ENCODE measurements around the gene SEMA3C.
A peak's percentile ranks its signal among the peaks of the same experiment; 100 is the strongest.

Gene SEMA3C

DNA sequence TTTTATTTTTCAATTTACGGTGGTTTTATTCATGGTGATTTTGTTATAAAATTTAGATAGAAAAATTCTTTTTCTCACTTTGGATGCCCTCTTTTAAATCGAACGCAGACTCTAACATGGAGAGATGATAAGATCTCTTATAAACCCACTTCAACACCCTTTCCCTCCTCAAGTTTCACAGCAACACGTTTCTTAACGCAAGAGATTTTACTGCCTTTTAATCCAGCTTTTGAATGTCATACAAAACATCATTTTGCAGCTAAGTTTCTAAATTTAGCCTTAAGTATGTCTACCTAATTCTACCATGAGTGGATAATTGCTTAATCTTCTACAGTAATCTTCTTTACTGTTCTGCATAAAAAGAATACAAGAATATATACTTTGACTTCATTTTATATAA lies 70.0 kb downstream of the SEMA3C start:
- no peak for DNase-seq (ENCODE audit: low spot score)

GRCh38 chr7:80847895-80848294 lies 71.0 kb downstream of the SEMA3C start:
- DNase-seq (ENCODE audit: low spot score), result no peak

GRCh38 chr7:80847027-80847426 lies 71.8 kb downstream of the SEMA3C start:
- DNase-seq (ENCODE audit: low spot score), result no peak

DNA sequence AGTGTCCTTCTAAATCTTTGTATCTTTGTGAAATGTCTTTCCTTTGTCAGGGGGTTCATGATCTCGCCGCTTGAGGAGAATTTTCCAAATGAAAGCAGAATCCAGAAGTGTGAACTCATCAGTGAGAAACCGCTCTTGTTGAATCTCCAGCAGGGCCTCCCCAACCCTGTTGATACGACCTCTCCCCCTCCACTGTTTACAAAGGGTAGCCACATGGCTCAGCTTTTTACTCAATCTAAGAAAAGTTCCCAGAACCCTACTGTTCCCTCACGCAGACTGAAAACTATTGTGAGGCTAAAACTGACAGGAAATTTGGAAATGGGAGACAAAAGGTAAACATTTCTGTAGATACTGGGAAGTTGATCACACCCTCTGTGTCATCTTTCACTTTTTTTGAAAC lies 73.9 kb downstream of the SEMA3C start:
- DNase-seq (ENCODE audit: low spot score), result no peak

- DNase-seq (ENCODE audit: low spot score), result peak; percentile 32
These were observed 75.7 kb downstream of the SEMA3C start for GRCh38 chr7:80843018-80843677.

DNA sequence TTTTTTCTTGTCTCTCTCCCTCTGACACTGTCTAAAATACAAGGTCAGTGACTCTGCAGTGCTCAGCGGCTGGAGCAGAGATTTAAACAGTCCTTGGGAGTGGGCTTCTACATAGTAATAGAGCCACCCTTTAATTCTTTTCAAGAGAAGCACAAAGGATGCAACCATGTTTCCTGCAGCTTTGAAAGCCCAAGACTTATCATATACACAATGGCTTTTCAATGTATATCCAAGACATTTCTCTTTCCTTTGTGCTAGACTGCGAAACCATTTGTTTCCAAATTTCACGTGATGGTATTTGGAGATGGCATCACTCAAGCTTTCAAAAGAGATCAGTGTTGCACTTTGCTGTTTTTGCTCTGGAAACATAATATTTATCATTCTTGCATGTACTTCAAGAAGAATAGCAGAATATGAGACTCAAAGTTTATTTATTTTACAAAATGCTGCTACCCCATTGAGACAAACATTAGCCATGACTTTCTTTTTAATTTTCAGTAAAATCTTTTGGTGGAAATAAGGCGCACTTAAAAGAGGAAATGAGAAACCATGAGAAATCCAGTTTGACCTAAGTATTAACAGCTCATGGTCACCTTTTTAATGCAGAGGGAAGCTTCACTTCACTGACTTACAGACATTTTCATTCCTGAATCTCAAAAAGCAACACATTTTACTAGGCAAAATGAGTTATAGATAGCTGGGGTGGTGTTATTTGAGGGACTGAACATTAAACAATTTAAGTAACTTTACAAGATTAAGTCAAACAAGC lies 76.6 kb downstream of the SEMA3C start:
- no peak for DNase-seq (ENCODE audit: low spot score)

DNA sequence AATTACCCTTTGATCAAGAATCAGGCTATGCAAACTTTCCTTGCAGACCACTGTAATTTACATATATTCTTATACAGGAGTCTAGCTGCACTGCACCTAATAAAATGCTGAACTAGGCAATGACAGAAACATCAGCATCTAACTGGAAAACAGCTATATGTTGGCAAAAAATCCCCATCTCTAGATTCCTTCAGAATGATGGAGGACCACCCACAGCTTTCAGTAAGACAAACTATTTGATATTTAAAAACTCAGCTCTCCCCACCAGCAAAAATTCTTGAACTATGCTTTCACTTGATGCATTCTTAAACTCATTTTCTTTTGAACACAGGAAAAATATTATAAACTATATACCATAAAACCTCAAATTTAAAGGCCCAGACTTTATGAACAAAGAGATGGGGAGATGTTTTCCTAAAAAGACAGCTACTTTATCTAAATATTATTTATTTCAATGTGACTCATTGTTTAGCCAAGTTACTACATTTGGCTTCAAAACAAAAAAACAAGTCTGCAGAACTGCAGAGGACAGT lies 77.4 kb downstream of the SEMA3C start:
- no peak for DNase-seq (ENCODE audit: low spot score)

DNA sequence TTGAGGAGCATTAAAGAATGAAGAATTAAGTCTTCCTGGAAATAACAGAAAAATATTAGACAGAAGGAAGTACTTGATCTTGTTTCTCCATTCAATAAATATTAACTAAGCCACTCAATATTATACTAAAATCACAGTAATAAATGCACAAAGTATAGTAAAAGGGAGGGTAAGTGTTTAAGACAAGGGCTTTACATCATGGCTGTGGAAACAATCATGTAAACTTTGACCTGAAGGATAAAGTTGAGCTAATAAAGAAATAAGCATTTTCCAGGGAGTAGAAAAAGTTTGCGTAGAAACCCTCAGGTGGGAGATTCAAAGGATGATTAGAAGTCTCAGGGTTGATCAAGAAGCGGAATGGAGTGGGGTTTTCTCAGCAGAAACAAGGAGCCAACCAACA lies 78.2 kb downstream of the SEMA3C start:
- no peak for DNase-seq (ENCODE audit: low spot score)

GRCh38 chr7:80839855-80840254 lies 79.0 kb downstream of the SEMA3C start:
- no peak for DNase-seq (ENCODE audit: low spot score)

DNA sequence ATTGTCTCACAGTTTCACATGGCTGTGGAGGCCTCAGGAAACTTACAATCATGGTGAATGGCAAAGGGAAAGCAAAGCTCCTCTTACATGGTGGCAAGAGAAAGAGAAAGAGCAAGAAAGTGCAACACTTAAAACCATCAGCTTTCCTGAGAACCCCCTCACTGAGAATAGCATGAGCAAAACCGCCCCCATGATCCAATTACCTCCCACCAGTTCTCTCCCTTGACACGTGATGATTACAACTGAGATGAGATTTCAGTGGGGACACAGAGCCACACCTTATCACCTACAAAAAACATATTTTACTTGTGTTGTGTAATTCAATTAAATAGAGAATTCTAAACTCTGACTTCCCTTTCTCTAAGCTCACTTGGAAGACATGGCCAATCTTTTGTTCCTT lies 80.2 kb downstream of the SEMA3C start:
- DNase-seq (ENCODE audit: low spot score), result no peak

GRCh38 chr7:80837345-80837744 lies 81.5 kb downstream of the SEMA3C start:
- no peak for DNase-seq (ENCODE audit: low spot score)

DNA sequence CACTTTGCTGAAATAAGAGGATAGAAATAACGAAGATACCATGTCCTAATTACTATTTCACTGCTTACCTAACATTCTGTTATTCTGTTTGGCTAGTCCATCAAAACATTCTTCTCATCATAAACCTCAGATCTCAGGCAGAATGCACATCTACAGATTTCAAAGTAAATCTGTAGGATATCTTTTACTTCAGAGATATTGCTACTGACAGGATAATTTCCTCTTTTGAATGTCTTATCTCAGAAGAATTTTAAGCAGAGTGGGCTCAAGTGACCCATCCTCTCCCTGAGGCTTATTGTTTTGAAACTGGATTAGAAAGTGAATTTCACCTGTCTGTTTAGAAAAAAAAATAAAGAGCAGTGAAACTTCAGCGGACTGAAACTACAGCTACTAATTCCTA lies 83.6 kb downstream of the SEMA3C start:
- no peak for DNase-seq (ENCODE audit: low spot score)

- no peak for DNase-seq (ENCODE audit: low spot score)
These were observed 85.3 kb downstream of the SEMA3C start for GRCh38 chr7:80833289-80834268.

DNA sequence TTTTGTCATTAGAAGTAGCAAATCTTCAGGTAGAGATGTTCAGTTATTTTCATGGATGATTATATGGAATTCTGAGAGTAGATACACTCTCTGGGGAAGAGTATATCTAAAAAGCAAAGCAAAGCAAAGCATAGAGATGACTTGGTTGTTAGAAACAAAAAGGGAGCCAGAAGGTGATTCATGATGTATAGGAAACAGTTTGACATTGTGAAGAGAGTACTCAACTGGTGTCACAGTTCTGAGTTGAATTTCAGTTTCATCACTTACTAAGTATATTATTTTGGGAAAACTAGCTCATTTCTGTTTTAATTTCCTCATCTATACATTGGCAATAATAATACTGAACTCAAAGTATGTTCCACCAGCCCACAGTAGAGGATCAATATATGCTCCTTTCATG lies 86.8 kb downstream of the SEMA3C start:
- no peak for DNase-seq (ENCODE audit: low spot score)

DNA sequence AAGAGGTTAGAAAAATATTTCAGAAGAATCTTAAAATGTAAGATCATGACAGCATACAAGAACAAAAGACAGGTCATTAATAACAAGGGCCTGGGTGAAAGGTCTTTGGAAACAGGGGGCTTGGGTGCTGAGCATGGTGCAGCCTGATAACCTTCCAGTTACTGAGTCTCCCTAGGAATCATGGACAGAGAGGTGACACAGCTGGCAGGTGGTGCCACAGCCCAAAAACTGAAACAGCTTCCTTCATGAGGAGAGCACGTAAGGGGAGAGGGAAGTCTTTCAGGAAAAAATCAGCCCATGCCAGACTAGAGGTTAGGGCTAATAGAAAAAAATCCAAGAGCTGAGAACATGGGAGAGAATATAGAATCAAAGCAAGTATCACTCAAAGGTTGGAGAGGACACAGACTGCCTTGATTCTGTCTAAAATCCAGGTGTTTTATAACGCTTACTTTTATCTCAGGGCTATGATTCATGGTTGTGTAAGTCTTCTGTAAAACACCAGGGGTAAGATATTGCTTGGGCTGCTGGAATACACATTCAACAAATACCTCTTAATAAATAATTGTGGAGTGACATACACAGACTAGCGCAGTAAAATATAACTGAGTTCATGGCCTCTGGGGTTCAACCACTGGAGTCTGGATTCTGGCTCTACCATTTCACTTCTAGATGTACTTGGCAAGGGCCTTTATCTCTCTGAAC lies 88.1 kb downstream of the SEMA3C start:
- DNase-seq (ENCODE audit: low spot score), result no peak

DNA sequence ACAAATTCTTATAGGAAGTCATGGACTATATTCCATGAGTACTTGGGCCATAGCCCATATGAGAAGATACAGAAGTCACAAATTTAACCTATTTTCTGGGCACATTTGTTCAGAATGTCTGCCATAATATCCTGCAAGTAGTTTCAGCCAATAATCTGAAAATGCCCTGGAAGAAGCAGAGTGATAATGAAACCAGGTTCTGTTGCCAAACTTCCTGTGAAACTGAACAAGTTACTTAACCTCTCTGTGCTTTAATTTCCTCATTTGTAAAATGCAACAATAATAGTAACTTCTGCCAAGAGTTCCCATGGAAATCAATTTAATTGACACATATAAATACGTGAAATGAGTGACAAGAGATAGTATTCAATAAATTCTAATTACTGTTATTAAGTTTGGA lies 88.8 kb downstream of the SEMA3C start:
- no peak for DNase-seq (ENCODE audit: low spot score)

DNA sequence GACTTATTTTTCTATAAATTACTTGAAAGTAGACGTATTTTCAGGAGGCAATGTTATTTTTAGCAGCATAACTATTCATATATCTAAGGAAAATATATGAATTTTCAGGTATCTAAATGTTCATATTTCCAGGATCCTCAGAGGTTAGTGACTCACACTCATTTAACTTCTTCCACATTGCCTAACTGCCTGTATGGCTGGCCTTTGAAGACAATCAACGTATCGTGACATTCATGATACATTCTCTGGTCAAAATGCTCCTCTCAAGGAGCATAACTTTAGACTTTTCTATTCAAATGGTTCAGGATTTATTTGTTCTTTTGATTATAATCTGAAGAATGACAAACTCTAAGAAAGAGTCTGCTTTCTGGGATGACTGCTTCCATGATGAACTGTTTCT lies 89.3 kb downstream of the SEMA3C start:
- no peak for DNase-seq (ENCODE audit: low spot score)

DNA sequence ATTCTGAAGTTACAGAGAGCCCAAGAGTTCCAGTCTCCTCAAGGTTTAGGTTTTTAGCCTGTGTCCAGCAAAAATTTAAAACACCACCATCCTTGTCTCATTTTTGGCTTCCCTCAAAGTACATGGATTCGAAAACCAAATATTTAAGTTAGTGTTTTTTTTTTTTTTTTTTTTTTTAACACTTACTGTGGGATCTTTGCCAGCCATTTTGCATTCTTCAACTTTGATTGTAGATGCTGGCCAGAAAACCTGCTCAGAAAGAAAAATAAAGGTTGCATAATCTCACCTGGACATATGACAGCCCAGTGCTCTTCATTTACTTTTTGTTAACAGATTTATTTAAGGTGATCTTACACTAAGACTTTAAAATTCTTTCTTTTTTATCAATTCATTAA lies 91.6 kb downstream of the SEMA3C start:
- DNase-seq (ENCODE audit: low spot score), result no peak

DNA sequence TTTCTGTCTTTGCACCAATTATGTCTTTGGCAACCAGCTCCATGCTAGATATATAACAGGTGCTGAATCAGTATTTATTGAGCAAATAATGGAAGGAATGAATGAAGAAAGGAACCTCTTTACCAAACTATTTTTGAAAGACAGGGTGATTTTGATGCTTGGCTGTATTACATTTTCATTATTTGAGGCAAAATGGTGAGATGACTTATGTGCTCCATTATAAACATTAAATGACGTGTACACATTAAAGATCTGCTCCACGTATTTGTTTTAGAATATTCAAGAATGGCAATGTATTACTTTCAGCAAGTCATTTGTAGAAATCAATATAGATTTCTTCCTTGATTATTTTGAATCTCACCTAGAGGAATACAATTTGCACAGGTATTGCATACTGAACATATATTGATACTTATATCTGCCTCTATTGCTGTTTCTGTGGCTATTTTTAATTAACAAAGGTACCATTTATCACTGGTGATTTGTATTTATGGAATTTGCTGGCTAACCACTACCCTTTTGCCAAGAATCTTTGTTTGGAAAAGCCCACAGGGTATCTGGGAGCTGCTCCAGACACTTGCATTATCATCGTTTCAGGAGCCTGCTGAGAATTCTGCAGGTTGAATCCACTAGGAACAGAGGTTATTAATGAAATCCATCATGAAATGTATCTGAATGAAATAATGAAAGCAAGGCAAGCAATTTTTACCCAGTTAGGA lies 92.2 kb downstream of the SEMA3C start:
- no peak for DNase-seq (ENCODE audit: low spot score)

GRCh38 chr7:80825499-80825898 lies 93.4 kb downstream of the SEMA3C start:
- no peak for DNase-seq (ENCODE audit: low spot score)

- DNase-seq (ENCODE audit: low spot score), result no peak
These were observed 94.6 kb downstream of the SEMA3C start for GRCh38 chr7:80824253-80824652.

Data from D341Med (cell line).